Purkinje cell (primary cell): ENCODE data around the gene FAM76A. TPM values are rescaled to one million over a fixed set of nuclear protein-coding genes. Genes with fewer than 3 reads are reported as not detected.

Experiments
- polyA plus RNA-seq: library from polyadenylated mRNA; unstranded; fragments of >200 nt; fragmentation: Nextera tagmentation; gene quantifications from 2 replicates; pipeline ENCODE4 v1.2.1, GENCODE V29; 2014

Gene FAM76A
- 11.3 and 13.3 TPM in 2 replicates for polyA plus RNA-seq

GRCh38 chr1:27725374-27726172 is at the start of gene FAM76A:
TSS of gene FAM76A (plus strand) at chr1:27725961. CDS start at chr1:27726081, 120 bp downstream.

DNA sequence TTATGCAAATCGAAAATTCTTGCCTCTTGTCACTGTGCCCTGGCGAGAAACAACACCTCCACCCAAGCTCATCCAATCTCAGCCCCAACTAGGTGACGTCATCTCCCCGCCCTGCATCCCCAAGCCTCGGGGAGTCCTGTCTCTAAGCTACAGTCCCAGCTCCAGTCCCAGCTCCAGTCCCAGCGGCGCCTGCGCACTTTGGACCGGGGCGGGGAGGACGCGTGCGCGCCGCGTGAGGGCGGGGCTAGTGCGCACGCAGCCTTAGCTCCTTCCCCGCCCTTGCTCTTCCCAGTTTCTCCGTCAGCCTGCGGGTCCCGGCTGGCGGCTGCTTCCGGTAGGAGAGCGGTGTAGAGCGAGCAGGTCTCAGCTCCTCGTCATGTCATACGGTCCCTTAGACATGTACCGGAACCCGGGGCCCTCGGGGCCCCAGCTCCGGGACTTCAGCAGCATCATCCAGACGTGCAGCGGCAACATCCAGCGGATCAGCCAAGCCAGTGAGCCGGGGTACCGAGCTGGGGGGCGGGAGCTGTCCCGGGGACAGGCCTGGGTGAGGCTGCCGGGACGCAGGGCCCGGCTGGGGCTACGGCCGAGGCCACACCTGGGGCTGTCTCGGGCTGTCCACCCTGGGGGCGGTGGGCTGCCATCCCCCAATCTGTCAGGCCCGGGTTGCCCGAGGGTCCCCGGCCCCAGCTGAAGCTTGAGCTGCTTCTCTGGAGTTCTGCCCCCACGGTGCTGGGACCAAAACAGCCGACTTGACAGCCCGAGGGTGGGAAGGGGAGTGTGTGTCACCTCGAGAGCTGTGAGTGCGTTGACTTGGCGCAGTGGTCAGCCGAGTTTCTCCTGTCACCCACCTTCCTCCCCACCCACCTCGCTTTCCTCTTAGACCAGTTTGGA is 47.4 kb downstream of the FAM76A start, which contains the start of gene STX12:
Gene STX12 (plus strand): TSS at position 288 of the 894 bp plus-strand sequence. CDS start 89 bp downstream, at position 377.

Other genes with a start within 250 kb of the FAM76A start
- gene WASF2, start 235.8 kb upstream of the FAM76A start, polyA plus RNA-seq: 3.1 and 3.3 TPM in 2 replicates
- gene AHDC1, start 121.8 kb upstream of the FAM76A start, polyA plus RNA-seq: 0.69 and 0.91 TPM in 2 replicates
- gene FGR, start 90.8 kb upstream of the FAM76A start, polyA plus RNA-seq: 1.0 TPM in 1 of 2 replicates, not detected in the other
- 10.8 and 43.0 TPM in 2 replicates for gene IFI6, start 53.8 kb upstream of the FAM76A start, polyA plus RNA-seq
- gene STX12, start 47.3 kb downstream of the FAM76A start, polyA plus RNA-seq: 88.1 and 91.1 TPM in 2 replicates
- 33.9 and 40.5 TPM in 2 replicates for gene PPP1R8, start 104.8 kb downstream of the FAM76A start, polyA plus RNA-seq
- 0.43 and 0.78 TPM in 2 replicates for gene THEMIS2, start 146.6 kb downstream of the FAM76A start, polyA plus RNA-seq
- gene RPA2, start 188.6 kb downstream of the FAM76A start, polyA plus RNA-seq: 131 and 161 TPM in 2 replicates
- gene SMPDL3B, start 209.0 kb downstream of the FAM76A start, polyA plus RNA-seq: 113 and 152 TPM in 2 replicates
- 4.6 and 6.9 TPM in 2 replicates for gene XKR8, start 234.0 kb downstream of the FAM76A start, polyA plus RNA-seq